ENCODE results near the gene CEACAM4. TPM values are rescaled to one million over a fixed set of nuclear protein-coding genes. Genes with fewer than 3 reads are reported as not detected.

The CEACAM4 gene
- total and polyA plus RNA-seq, 2 experiments from 2014 or later: not detected

- no peak for DNase-seq (ENCODE audit: low spot score)
- WGBS (ENCODE audit: low lambda C conversion rate, missing lambda C conversion rate): 55% methylated on average over 5 of the region's 5 CpGs
These were observed 20.5 kb downstream of the CEACAM4 start for GRCh38 chr19:41606215-41606837.

GRCh38 chr19:41604831-41605230, 22.0 kb downstream of the CEACAM4 start:
- no peaks in the 10 kb centered on the region for H3K36me3 ChIP-seq (replicated peaks; ENCODE audit: insufficient read depth, low read depth)
- DNase-seq (ENCODE audit: low spot score): no peak
- no peaks in the 10 kb centered on the region for H3K9me3 ChIP-seq (ENCODE audit: low read depth)
- H3K4me2 ChIP-seq: no peak overlapping the region
- H4K20me1 ChIP-seq (ENCODE audit: insufficient read depth, poor library complexity, severe bottlenecking): no peaks in the 10 kb centered on the region
- H2AFZ ChIP-seq: no peak overlapping the region
- no peak overlapping the region for H3K4me3 ChIP-seq
- H3K79me2 ChIP-seq: no peaks in the 10 kb centered on the region
- H3K4me1 ChIP-seq (ENCODE audit: insufficient read depth): no peaks in the 10 kb centered on the region
- WGBS (ENCODE audit: low lambda C conversion rate, missing lambda C conversion rate): 21% methylated on average over 3 of the region's 3 CpGs
- TF ChIP-seq EZH2phosphoT487 (IDR thresholded peaks at IDR 0.05; ENCODE audit: low read depth, severe bottlenecking, unreplicated experiment): no peak
- TF ChIP-seq EZH2 (IDR thresholded peaks at IDR 0.05; ENCODE audit: borderline replicate concordance): no peak
- TF ChIP-seq CTCF (IDR thresholded peaks at IDR 0.05; ENCODE audit: poor library complexity): no peak
- no peaks in the 10 kb centered on the region for H3K27me3 ChIP-seq
- H3K27ac ChIP-seq: no peak overlapping the region
- H3K9me2 ChIP-seq (replicated peaks; ENCODE audit: insufficient read depth): no peaks in the 10 kb centered on the region

More at GRCh38 chr19:41606215-41606837, 20.5 kb downstream of the CEACAM4 start:
- TF ChIP-seq EZH2phosphoT487 (IDR thresholded peaks at IDR 0.05; ENCODE audit: low read depth, severe bottlenecking, unreplicated experiment): no peak
- TF ChIP-seq CTCF (IDR thresholded peaks at IDR 0.05; ENCODE audit: poor library complexity): no peak
- TF ChIP-seq EZH2 (IDR thresholded peaks at IDR 0.05; ENCODE audit: borderline replicate concordance): no peak
- no peaks in the 10 kb centered on the region for H3K36me3 ChIP-seq (replicated peaks; ENCODE audit: insufficient read depth, low read depth)
- H2AFZ ChIP-seq: no peak overlapping the region
- no peaks in the 10 kb centered on the region for H4K20me1 ChIP-seq (ENCODE audit: insufficient read depth, poor library complexity, severe bottlenecking)
- no peak overlapping the region for H3K27ac ChIP-seq
- no peak overlapping the region for H3K4me2 ChIP-seq
- H3K4me1 ChIP-seq (ENCODE audit: insufficient read depth): no peaks in the 10 kb centered on the region
- H3K4me3 ChIP-seq: no peak overlapping the region
- no peaks in the 10 kb centered on the region for H3K79me2 ChIP-seq
- H3K27me3 ChIP-seq: no peaks in the 10 kb centered on the region
- no peaks in the 10 kb centered on the region for H3K9me2 ChIP-seq (replicated peaks; ENCODE audit: insufficient read depth)
- no peaks in the 10 kb centered on the region for H3K9me3 ChIP-seq (ENCODE audit: low read depth)

- WGBS (ENCODE audit: low lambda C conversion rate, missing lambda C conversion rate): 59% methylated on average over 4 of the region's 4 CpGs
These were observed 25.1 kb downstream of the CEACAM4 start for GRCh38 chr19:41601771-41602170.

More at GRCh38 chr19:41601771-41602170, 25.1 kb downstream of the CEACAM4 start:
- no peak for DNase-seq (ENCODE audit: low spot score)
- no peak overlapping the region for H2AFZ ChIP-seq
- H3K9me3 ChIP-seq (ENCODE audit: low read depth): no peaks in the 10 kb centered on the region
- H3K9me2 ChIP-seq (replicated peaks; ENCODE audit: insufficient read depth): no peaks in the 10 kb centered on the region
- H3K27ac ChIP-seq: no peak overlapping the region
- TF ChIP-seq CTCF (IDR thresholded peaks at IDR 0.05; ENCODE audit: poor library complexity): no peak
- no peak for TF ChIP-seq EZH2 (IDR thresholded peaks at IDR 0.05; ENCODE audit: borderline replicate concordance)
- no peaks in the 10 kb centered on the region for H3K79me2 ChIP-seq
- no peak overlapping the region for H3K4me3 ChIP-seq
- no peaks in the 10 kb centered on the region for H3K4me1 ChIP-seq (ENCODE audit: insufficient read depth)
- no peaks in the 10 kb centered on the region for H4K20me1 ChIP-seq (ENCODE audit: insufficient read depth, poor library complexity, severe bottlenecking)
- H3K27me3 ChIP-seq: no peaks in the 10 kb centered on the region
- H3K36me3 ChIP-seq (replicated peaks; ENCODE audit: insufficient read depth, low read depth): no peaks in the 10 kb centered on the region
- H3K4me2 ChIP-seq: no peak overlapping the region

Data from hepatocyte (in vitro differentiated cells).